Measurements from ENCODE around the gene WDR31.
"Not testable (repeated sequence)": the region's sequence is repeated elsewhere in the genome, so short reads cannot be mapped to it uniquely, and the experiment has no call there.

Gene WDR31

DNA sequence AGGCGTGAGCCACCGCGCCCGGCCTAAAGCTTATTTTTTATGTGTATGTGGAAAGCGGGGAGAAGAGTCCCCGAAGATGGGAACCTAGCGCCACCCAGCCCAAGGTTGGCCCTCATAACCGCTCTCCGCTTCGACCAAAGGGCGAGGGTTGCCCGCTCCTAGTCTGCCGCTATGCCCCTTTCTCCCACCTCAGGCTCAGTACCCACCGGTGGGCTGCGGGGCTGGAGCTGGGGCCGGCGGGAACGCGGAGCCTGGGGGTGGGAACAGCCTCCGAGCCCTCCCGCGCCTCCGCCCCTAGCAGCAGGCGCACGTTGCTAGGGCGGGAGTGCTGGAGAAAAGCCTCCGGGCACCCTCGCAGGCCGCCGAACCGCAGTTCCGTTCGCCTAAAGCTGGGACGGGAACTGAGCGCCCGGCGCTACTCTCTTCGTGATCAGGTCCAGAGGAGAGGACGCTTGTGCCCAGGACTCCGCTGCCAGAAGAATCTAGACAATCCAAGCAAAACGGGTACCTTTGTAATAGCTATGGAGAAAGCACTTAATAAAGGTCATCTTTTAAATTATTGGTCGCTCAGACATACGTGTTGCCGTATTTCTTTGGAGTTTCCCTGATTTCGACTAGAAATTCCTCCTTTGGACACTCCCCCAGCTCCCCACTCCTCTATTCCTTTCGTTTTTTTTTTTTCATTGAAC, at the start of gene WDR31:
WDR31 (minus strand) TSS at position 265 of the 689 bp plus-strand sequence. CDS start 8,253 bp downstream, outside the sequence.
- DNase-seq (ENCODE audit: low spot score), result peak; percentile 86
- peak within 1 kb of the TSS; percentile 1 to 85 for H3K27ac ChIP-seq
- peak within 1 kb of the TSS; percentile 78 for H3K4me3 ChIP-seq
- TF ChIP-seq CTCF (IDR thresholded peaks at IDR 0.05), result no peak

DNA sequence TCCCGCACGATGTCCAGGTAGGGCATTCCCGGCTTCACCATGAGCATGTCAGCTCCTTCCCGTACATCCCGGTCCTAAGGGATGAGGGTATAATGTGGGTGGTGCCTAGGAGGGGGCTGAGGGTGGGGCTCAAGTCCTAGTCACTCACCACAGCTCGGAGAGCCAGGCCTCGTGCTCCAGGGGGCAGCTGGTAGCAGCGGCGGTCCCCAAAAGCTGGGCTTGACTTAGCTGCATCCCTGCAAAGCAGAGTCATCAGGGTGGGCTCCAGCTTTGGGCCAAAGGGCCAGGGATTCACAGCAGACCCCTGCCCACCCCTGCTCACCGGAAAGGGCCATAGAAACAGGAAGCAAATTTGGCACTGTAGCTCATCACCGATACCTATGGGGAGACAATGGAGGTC, 49.4 kb upstream of the WDR31 start:
- TF ChIP-seq CTCF (IDR thresholded peaks at IDR 0.05), result no peak
- Histone ChIP-seq H3K4me3 (no peak overlapping the region), H3K27ac (no peak overlapping the region)
- DNase-seq (ENCODE audit: low spot score), result no peak

GRCh38 chr9:113388833-113389232, 48.8 kb upstream of the WDR31 start:
- no peak for DNase-seq (ENCODE audit: low spot score)
- H3K4me3 ChIP-seq, result no peak overlapping the region
- TF ChIP-seq CTCF (IDR thresholded peaks at IDR 0.05), result no peak
- no peak overlapping the region for H3K27ac ChIP-seq

GRCh38 chr9:113387560-113388230, 47.6 kb upstream of the WDR31 start:
- no peak for TF ChIP-seq CTCF (IDR thresholded peaks at IDR 0.05)
- H3K4me3 ChIP-seq, result no peak overlapping the region
- DNase-seq (ENCODE audit: low spot score), result no peak
- H3K27ac ChIP-seq, result no peak overlapping the region

DNA sequence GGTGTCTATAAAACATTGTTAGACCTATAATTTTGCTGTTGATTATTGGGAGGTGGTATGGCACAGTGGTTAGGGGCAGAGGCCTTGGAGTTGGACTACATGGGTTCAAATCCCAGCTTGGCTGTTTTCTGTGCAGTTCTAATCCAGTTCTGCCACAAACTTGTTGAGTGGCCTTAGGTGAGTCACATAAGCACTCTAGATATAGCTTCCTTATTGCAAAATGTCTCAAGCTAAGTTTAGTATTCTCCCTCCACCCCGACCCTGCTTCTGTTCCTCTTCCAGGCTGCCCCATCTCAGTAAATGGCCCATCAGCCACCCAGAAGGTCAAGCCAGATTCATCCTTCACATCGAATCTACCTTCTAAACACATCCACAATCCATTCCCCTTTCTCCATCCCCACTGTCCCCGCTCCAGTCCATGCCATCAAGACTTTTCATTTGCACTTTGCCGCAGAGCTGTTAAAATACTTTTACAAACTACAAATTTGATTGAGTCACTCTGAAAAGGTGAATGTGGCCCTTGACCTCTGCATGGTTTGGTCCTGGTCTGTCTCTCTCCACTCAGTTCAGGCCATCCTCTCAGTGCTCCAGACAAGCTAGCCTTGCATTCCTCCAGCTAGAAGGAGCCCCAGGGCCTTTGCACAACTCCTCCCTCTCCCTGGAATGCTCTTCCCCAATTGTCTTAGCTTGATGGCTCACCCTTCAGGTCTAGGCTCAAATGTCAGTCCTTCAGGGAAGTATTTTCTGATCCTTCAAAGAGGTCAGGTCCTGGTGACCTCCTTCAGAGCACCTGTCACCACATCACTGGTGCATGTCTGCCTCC, 46.7 kb upstream of the WDR31 start:
- Histone ChIP-seq H3K4me3 (no peak overlapping the region), H3K27ac (no peak overlapping the region)
- no peak for TF ChIP-seq CTCF (IDR thresholded peaks at IDR 0.05)
- DNase-seq (ENCODE audit: low spot score), result no peak

GRCh38 chr9:113381909-113382411, 41.9 kb upstream of the WDR31 start:
- no peak for DNase-seq (ENCODE audit: low spot score)
- H3K27ac ChIP-seq, result no peak overlapping the region

DNA sequence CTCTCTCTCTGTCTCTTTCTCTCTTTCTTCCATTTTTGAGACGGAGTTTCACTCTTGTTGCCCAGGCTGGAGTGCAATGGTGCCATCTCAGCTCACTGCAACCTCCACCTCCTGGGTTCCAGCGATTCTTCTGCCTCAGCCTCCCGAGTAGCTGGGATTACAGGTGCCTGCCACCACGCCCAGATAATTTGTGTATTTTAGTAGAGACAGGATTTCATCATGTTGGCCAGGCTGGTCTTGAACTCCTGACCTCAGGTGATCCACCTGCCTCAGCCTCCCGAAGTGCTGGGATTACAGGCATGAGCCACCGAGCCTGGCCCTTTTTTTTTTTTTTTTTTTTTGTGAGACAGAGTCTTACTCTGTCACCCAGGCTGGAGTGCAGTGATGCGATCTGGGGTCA, 41.4 kb upstream of the WDR31 start:
- not testable (repeated sequence) for H3K4me3 ChIP-seq; H3K27ac ChIP-seq; DNase-seq (ENCODE audit: low spot score)

More at GRCh38 chr9:113381909-113382411, 41.9 kb upstream of the WDR31 start:
- TF ChIP-seq CTCF (IDR thresholded peaks at IDR 0.05), result no peak
- H3K4me3 ChIP-seq, result no peak overlapping the region
